HCT116 (cell line): ENCODE data around the gene GALE. TPM values are rescaled to one million over a fixed set of nuclear protein-coding genes. Genes with fewer than 3 reads are reported as not detected.

Experiments
- ATAC-seq: fragments of 200-7000 bp; cut with Tn5 transposase; 2 replicates; pipeline ENCODE4 v1.9.1; 2020; ENCODE audit warnings: mild to moderate bottlenecking, moderate library complexity
- BruUV-seq: library from RNA; stranded (reverse); fragments of 400-500 nt; replicated peaks from 2 replicates; lab custom pipeline; 2021; lab: Mats Ljungman, UMichigan
- CTCF ChIA-PET: fragments of 300-600 bp; sonication (Branson Sonifier 250); formaldehyde crosslinking; loops from one replicate; lab custom pipeline; 2021; ENCODE audit warnings: antibody characterized with exemption; lab: Charles Lee
- POLR2A ChIA-PET: fragments of 300-600, 350-600 bp; sonication (Branson Sonifier 250); formaldehyde crosslinking; loops from one replicate; lab custom pipeline; 2021; ENCODE audit warnings: antibody characterized with exemption; lab: Charles Lee
- RAD21 ChIA-PET, 2 experiments: fragments of 300-600 bp; sonication (Branson Sonifier 250); formaldehyde crosslinking; loops; one replicate each; lab custom pipeline; 2023; ENCODE audit warnings: low total read pairs in 2 of 2; ENCODE audit not compliant: uncharacterized antibody in 2 of 2, unreplicated experiment in 2 of 2, low non-redundant PET in 1 of 2; lab: Charles Lee
- DNase-seq: peaks from one replicate; pipeline ENCODE4 v3.0.0-alpha.2; 2010; ENCODE audit warnings: low read depth, low spot score
- H2AFZ ChIP-seq: fragments of 200-600 bp; shearing (Covaris generic), sonication (generic); 2 replicates; pipeline ENCODE4 v1.6.1; 2017; ENCODE audit warnings: low read depth, mixed run types, mixed read lengths, antibody characterized with exemption, low read length; ENCODE audit not compliant: poor library complexity, severe bottlenecking
- H3K27ac ChIP-seq: 2 replicates; pipeline ENCODE4 v1.5.1; 2012; ENCODE audit warnings: low read depth, low read length
- H3K27me3 ChIP-seq: fragments of 200-600 bp; sonication (generic); 2 replicates; pipeline ENCODE4 v1.6.1; 2016; ENCODE audit warnings: mixed run types, low read length, mixed read lengths; ENCODE audit not compliant: insufficient read depth
- H3K36me3 ChIP-seq, 2 experiments: fragments of 200-500 bp in 1 of 2; fragments of 200-600 bp in 1 of 2; sonication (Bioruptor generic) in 1 of 2; sonication (generic) in 1 of 2; 2 replicates each; pipeline versions ENCODE4 v1.5.1 to v1.6.1; 2014 to 2016; ENCODE audit warnings: low read length in 2 of 2, inconsistent platforms in 1 of 2, mixed read lengths in 1 of 2, mixed run types in 1 of 2; ENCODE audit not compliant: insufficient read depth in 2 of 2, control insufficient read depth in 1 of 2
- H3K4me1 ChIP-seq, 2 experiments: fragments of 200-600 bp in 1 of 2; sonication (generic) in 1 of 2; 2 replicates each; pipeline versions ENCODE4 v1.5.1 to v1.6.1; 2012 to 2017; ENCODE audit warnings: low read length in 2 of 2, inconsistent platforms in 1 of 2, mild to moderate bottlenecking in 1 of 2, mixed read lengths in 1 of 2, mixed run types in 1 of 2, moderate library complexity in 1 of 2; ENCODE audit not compliant: insufficient read depth in 2 of 2, control insufficient read depth in 1 of 2
- H3K4me2 ChIP-seq: fragments of 200-600 bp; sonication (generic); 2 replicates; pipeline ENCODE4 v1.6.1; 2017; ENCODE audit warnings: mixed run types, low read length, mixed read lengths
- H3K4me3 ChIP-seq, 2 experiments: fragments of 200-600 bp in 1 of 2; sonication (generic) in 1 of 2; replicated peaks in 1 of 2; 2 replicates each; pipeline ENCODE4 v1.5.1; 2011 to 2016; ENCODE audit warnings: low read length in 2 of 2, control low read depth in 1 of 2, low read depth in 1 of 2, mild to moderate bottlenecking in 1 of 2, mixed read lengths in 1 of 2, mixed run types in 1 of 2
- H3K79me2 ChIP-seq: fragments of 200-600 bp; sonication (generic); 2 replicates; pipeline ENCODE4 v1.6.1; 2017; ENCODE audit warnings: mild to moderate bottlenecking, mixed run types, low read length, moderate library complexity, mixed read lengths; ENCODE audit not compliant: insufficient read depth
- H3K9ac ChIP-seq: fragments of 200-600 bp; sonication (generic); 2 replicates; pipeline ENCODE4 v1.6.1; 2016; ENCODE audit warnings: low read length, mixed read lengths
- H3K9me2 ChIP-seq: fragments of 200-600 bp; sonication (generic), shearing (Covaris generic); 2 replicates; pipeline ENCODE4 v1.6.1; 2017; ENCODE audit warnings: mixed run types, mild to moderate bottlenecking, moderate library complexity; ENCODE audit not compliant: insufficient read depth
- H3K9me3 ChIP-seq, 2 experiments: fragments of 200-500 bp in 1 of 2; fragments of 200-600 bp in 1 of 2; sonication (Bioruptor generic) in 1 of 2; sonication (generic) in 1 of 2; 2 replicates each; pipeline ENCODE4 v1.6.1; 2014 to 2017; ENCODE audit warnings: low read length in 2 of 2, mixed read lengths in 2 of 2, inconsistent platforms in 1 of 2, low read depth in 1 of 2, mild to moderate bottlenecking in 1 of 2, mixed run types in 1 of 2, moderate library complexity in 1 of 2; ENCODE audit not compliant: control insufficient read depth in 1 of 2, insufficient read depth in 1 of 2
- H4K20me1 ChIP-seq: fragments of 200-600 bp; sonication (generic), shearing (Covaris generic); 2 replicates; pipeline ENCODE4 v1.6.1; 2017; ENCODE audit warnings: mixed run types, mild to moderate bottlenecking, moderate library complexity; ENCODE audit not compliant: insufficient read depth
- ATF3 ChIP-seq: IDR thresholded peaks from 2 replicates; pipeline ENCODE4 v1.6.1; 2012
- CEBPB ChIP-seq: IDR thresholded peaks from 2 replicates; pipeline ENCODE4 v1.6.1; 2012; ENCODE audit warnings: low read depth
- EZH2 ChIP-seq: fragments of 200-600 bp; sonication (generic); IDR thresholded peaks from 2 replicates; pipeline ENCODE4 v1.6.1; 2017; ENCODE audit warnings: antibody characterized with exemption, mixed run types
- EZH2phosphoT487 ChIP-seq: fragments of 200-600 bp; IDR thresholded peaks from 2 replicates; pipeline ENCODE4 v1.6.1; 2018; ENCODE audit warnings: antibody characterized with exemption, borderline replicate concordance
- FOSL1 ChIP-seq: IDR thresholded peaks from 2 replicates; pipeline ENCODE4 v1.6.1; 2012; ENCODE audit warnings: low read depth
- JUND ChIP-seq: IDR thresholded peaks from 2 replicates; pipeline ENCODE4 v1.6.1; 2012
- MAX ChIP-seq: IDR thresholded peaks from 2 replicates; pipeline ENCODE4 v1.6.1; 2012
- POLR2A ChIP-seq: IDR thresholded peaks from 2 replicates; pipeline ENCODE4 v1.7.0; 2011; ENCODE audit warnings: borderline replicate concordance; ENCODE audit not compliant: insufficient read depth, insufficient read length; ENCODE audit errors: extremely low read depth
- POLR2AphosphoS5 ChIP-seq: IDR thresholded peaks from 2 replicates; pipeline ENCODE4 v1.6.1; 2011; ENCODE audit warnings: mild to moderate bottlenecking, low read depth, low read length, moderate library complexity
- RAD21 ChIP-seq: IDR thresholded peaks from 2 replicates; pipeline ENCODE4 v1.6.1; 2012; ENCODE audit warnings: low read depth, mild to moderate bottlenecking
- SIN3A ChIP-seq: IDR thresholded peaks from 2 replicates; pipeline ENCODE4 v1.6.1; 2012; ENCODE audit warnings: low read depth
- SP1 ChIP-seq: IDR thresholded peaks from 2 replicates; pipeline ENCODE4 v1.6.1; 2012; ENCODE audit warnings: low read depth
- SRF ChIP-seq: IDR thresholded peaks from 2 replicates; pipeline ENCODE4 v1.6.1; 2012; ENCODE audit warnings: low read depth
- TCF7L2 ChIP-seq: IDR thresholded peaks from 2 replicates; pipeline ENCODE4 v1.7.0; 2011; ENCODE audit warnings: borderline replicate concordance, inconsistent platforms; ENCODE audit not compliant: insufficient read depth, insufficient read length; ENCODE audit errors: extremely low read depth
- YY1 ChIP-seq: IDR thresholded peaks from 2 replicates; pipeline ENCODE4 v1.6.1; 2011; ENCODE audit warnings: low read length, low read depth, moderate library complexity, mild to moderate bottlenecking; ENCODE audit not compliant: insufficient replicate concordance; ENCODE audit errors: extremely low read depth
- ZNF274 ChIP-seq: fragments of 200-500 bp; sonication (Bioruptor generic); IDR thresholded peaks from 2 replicates; pipeline ENCODE4 v1.6.1; 2014; ENCODE audit warnings: mild to moderate bottlenecking, low read depth, low read length, inconsistent platforms
- intact Hi-C: fragments of 100-400 bp; cut with micrococcal nuclease; formaldehyde crosslinking; loops from 2 replicates; pipeline ENCODE4 v1.10.0; 2022
- total RNA-seq: library from RNA; stranded (reverse); gene quantifications from one replicate; pipeline ENCODE4 v1.2.1, GENCODE V29; 2021; ENCODE audit not compliant: unreplicated experiment
- TF ChIP-seq, protein P1 (sequence below): IDR thresholded peaks from 2 replicates; pipeline ENCODE4 v1.6.1; 2012; ENCODE audit warnings: low read depth
- TF ChIP-seq, protein P2 (sequence below), 3 experiments: fragments of 200-600 bp in 1 of 3; sonication (generic) in 1 of 3; IDR thresholded peaks in 2 of 3; conservative IDR thresholded peaks in 1 of 3; 2 replicates each; pipeline ENCODE4 v1.5.1; 2012 to 2017; ENCODE audit warnings: low read depth in 2 of 3, low read length in 2 of 3, antibody characterized with exemption in 1 of 3, borderline replicate concordance in 1 of 3, control low read depth in 1 of 3, mild to moderate bottlenecking in 1 of 3, mixed read lengths in 1 of 3, mixed run types in 1 of 3, moderate library complexity in 1 of 3; ENCODE audit not compliant: insufficient read depth in 1 of 3

The GALE gene
- total RNA-seq, 1 experiment from 2014 or later: 114 TPM

DNA sequence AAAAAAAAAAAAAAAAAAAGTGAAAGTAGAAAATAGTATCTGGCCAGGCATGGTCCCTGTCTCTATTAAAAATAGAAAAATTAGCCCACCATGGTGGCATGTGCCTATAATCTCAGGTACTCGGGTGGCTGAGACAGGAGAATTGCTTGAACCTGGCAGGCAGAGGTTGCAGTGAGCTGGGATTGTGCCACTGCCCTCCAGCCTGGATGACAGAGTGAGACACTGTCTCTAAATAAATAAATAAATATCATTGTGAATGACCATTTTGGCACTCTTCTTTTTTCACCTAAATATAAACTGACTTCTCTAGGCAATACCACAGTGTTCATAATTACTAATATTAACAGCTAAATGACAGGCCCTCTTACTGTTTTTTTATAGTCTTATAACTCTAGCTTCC is 42.7 kb downstream of the GALE start:
- ChIA-PET POLR2A (no interaction called here), RAD21 (no interaction called here), CTCF (interaction anchor here (0.9 to 1.2 kb wide), 3 partner anchors 12 to 121 kb away, joined by 3 to 4 read pairs (median 3); no protein-coding TSS in a partner anchor)
- no peak for ATAC-seq
- Histone ChIP-seq H3K27me3 (no peaks in the 10 kb centered on the region), H3K27ac (no peak overlapping the region), H3K9ac (no peak overlapping the region), H3K9me2 (no peaks in the 10 kb centered on the region), H3K9me3 (no peaks in the 10 kb centered on the region), H3K79me2 (peaks cover 32% of the 10 kb centered on the region), H3K4me2 (no peak overlapping the region), H4K20me1 (0 out of 2 replicates have a peak, but pooled peaks cover 5% of the 10 kb centered on the region), H3K4me3 (no peak overlapping the region), H2AFZ (no peak overlapping the region), H3K4me1 (peaks cover 0 to 9% of the 10 kb centered on the region in 2 experiments; a peak in 1 of 4 replicates), H3K36me3 (peaks cover 80 to 81% of the 10 kb centered on the region in 2 experiments)
- intact Hi-C loops: no loop called here
- no TSS peak for BruUV-seq
- no peak for DNase-seq
- TF ChIP-seq POLR2A: no peak
- TF ChIP-seq SIN3A: no peak
- no peak for TF ChIP-seq SP1
- no peak for TF ChIP-seq EZH2
- no peak for TF ChIP-seq YY1
- no peak for TF ChIP-seq FOSL1
- no peak for TF ChIP-seq RAD21
- no peak for TF ChIP-seq TCF7L2
- no peak for TF ChIP-seq EZH2phosphoT487
- TF ChIP-seq, protein P1, sequence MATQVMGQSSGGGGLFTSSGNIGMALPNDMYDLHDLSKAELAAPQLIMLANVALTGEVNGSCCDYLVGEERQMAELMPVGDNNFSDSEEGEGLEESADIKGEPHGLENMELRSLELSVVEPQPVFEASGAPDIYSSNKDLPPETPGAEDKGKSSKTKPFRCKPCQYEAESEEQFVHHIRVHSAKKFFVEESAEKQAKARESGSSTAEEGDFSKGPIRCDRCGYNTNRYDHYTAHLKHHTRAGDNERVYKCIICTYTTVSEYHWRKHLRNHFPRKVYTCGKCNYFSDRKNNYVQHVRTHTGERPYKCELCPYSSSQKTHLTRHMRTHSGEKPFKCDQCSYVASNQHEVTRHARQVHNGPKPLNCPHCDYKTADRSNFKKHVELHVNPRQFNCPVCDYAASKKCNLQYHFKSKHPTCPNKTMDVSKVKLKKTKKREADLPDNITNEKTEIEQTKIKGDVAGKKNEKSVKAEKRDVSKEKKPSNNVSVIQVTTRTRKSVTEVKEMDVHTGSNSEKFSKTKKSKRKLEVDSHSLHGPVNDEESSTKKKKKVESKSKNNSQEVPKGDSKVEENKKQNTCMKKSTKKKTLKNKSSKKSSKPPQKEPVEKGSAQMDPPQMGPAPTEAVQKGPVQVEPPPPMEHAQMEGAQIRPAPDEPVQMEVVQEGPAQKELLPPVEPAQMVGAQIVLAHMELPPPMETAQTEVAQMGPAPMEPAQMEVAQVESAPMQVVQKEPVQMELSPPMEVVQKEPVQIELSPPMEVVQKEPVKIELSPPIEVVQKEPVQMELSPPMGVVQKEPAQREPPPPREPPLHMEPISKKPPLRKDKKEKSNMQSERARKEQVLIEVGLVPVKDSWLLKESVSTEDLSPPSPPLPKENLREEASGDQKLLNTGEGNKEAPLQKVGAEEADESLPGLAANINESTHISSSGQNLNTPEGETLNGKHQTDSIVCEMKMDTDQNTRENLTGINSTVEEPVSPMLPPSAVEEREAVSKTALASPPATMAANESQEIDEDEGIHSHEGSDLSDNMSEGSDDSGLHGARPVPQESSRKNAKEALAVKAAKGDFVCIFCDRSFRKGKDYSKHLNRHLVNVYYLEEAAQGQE: no peak
- no peak for TF ChIP-seq ATF3
- no peak for TF ChIP-seq MAX
- TF ChIP-seq, protein P2, sequence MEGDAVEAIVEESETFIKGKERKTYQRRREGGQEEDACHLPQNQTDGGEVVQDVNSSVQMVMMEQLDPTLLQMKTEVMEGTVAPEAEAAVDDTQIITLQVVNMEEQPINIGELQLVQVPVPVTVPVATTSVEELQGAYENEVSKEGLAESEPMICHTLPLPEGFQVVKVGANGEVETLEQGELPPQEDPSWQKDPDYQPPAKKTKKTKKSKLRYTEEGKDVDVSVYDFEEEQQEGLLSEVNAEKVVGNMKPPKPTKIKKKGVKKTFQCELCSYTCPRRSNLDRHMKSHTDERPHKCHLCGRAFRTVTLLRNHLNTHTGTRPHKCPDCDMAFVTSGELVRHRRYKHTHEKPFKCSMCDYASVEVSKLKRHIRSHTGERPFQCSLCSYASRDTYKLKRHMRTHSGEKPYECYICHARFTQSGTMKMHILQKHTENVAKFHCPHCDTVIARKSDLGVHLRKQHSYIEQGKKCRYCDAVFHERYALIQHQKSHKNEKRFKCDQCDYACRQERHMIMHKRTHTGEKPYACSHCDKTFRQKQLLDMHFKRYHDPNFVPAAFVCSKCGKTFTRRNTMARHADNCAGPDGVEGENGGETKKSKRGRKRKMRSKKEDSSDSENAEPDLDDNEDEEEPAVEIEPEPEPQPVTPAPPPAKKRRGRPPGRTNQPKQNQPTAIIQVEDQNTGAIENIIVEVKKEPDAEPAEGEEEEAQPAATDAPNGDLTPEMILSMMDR (IDR thresholded peaks at IDR 0.05 in 2 of 3, conservative IDR thresholded peaks at IDR 0.05 in 1 of 3; ENCODE audit: borderline replicate concordance in 1 of 3, insufficient read depth in 1 of 3, low read depth in 2 of 3, low read length in 2 of 3): no peak
- no peak for TF ChIP-seq JUND
- TF ChIP-seq ZNF274: no peak
- TF ChIP-seq CEBPB: no peak
- no peak for TF ChIP-seq POLR2AphosphoS5
- TF ChIP-seq SRF: no peak
